Stimulated activated effector memory CD8-positive, alpha-beta T cell treated with anti-CD3 and anti-CD28 coated beads, Interleukin-12 subunit alpha, Interleukin-12 subunit beta, amount 100 ng/mL, for 72 hours (primary cell): ENCODE results near the gene PPP1R3D.
"Not testable (repeated sequence)": the region's sequence is repeated elsewhere in the genome, so short reads cannot be mapped to it uniquely, and the experiment has no call there.

ENCODE experiments used
- ATAC-seq: fragments of 150-1000 bp; cut with Tn5 transposase; 2 replicates; pipeline ENCODE4 v1.10.0; 2021
- DNase-seq, 2 donors: peaks; one replicate each; pipeline ENCODE4 v3.0.0; 2021 to 2022; ENCODE audit warnings: low spot score in 2 of 2
- H3K27ac Mint-ChIP-seq: one replicate; pipeline ENCODE4 v1.8.0; 2022; ENCODE audit warnings: mild to moderate bottlenecking, mixed read lengths
- H3K36me3 Mint-ChIP-seq: one replicate; pipeline ENCODE4 v1.8.0; 2022; ENCODE audit warnings: mild to moderate bottlenecking, mixed read lengths
- H3K4me1 Mint-ChIP-seq: one replicate; pipeline ENCODE4 v1.8.0; 2022; ENCODE audit warnings: mixed read lengths
- H3K4me3 Mint-ChIP-seq: one replicate; pipeline ENCODE4 v1.8.0; 2022; ENCODE audit warnings: mild to moderate bottlenecking, mixed read lengths
- H3K9me3 Mint-ChIP-seq: one replicate; pipeline ENCODE4 v1.8.0; 2022; ENCODE audit warnings: mixed read lengths

PPP1R3D gene

DNA sequence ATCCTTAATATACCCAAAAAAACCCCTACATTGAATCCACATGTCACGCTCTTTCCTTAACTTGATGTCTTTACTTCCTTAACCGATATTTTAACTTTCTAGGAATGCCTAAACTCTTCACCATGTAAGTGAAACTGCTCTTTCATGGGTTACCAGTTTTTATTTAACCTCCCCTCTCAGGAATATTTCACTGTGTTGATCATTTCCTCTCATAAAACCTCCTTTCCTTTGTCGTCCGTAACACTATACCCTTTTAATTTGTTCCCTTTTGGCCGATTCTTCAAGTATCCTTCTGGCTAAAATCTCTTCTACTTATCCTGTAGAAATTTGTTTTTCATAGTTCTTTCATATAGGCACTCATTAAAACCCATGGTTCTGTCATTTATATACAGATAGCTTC is 31.2 kb downstream of the PPP1R3D start:
- Mint-ChIP-seq H3K27ac (no peak overlapping the region), H3K9me3 (no peaks in the 10 kb centered on the region), H3K4me1 (no peaks in the 10 kb centered on the region), H3K4me3 (no peak overlapping the region), H3K36me3 (no peaks in the 10 kb centered on the region)
- ATAC-seq, result no peak
- no peak for DNase-seq

DNA sequence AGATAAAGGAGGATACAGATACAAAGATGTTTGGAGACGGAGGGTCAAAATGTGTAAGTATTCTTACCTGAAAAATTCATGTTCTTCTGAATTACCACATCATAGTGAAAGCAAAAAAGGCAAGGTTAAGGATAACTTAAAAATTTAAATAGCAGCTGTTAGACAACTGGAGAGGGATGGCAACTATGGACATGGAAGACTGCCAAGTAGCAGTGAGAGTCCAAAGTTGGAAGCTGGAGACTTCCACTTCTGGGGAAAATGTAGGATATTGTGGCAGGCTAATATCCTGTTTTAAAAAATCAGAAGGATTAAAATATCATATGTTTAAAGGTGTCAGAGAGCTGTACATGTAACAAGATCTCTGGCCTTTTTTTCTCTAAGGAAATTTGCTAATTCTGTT is 36.5 kb downstream of the PPP1R3D start:
- no peak overlapping the region for H3K27ac Mint-ChIP-seq
- H3K4me1 Mint-ChIP-seq, result no peaks in the 10 kb centered on the region
- no peaks in the 10 kb centered on the region for H3K9me3 Mint-ChIP-seq
- no peaks in the 10 kb centered on the region for H3K36me3 Mint-ChIP-seq
- no peak overlapping the region for H3K4me3 Mint-ChIP-seq
- DNase-seq (no peak), ATAC-seq (no peak)

GRCh38 chr20:59902470-59902869 is 37.6 kb downstream of the PPP1R3D start:
- Mint-ChIP-seq H3K4me1 (no peaks in the 10 kb centered on the region), H3K36me3 (no peaks in the 10 kb centered on the region), H3K27ac (no peak overlapping the region), H3K4me3 (no peak overlapping the region), H3K9me3 (no peaks in the 10 kb centered on the region)
- DNase-seq (no peak), ATAC-seq (no peak)

- H3K4me1 Mint-ChIP-seq, result no peaks in the 10 kb centered on the region
- H3K4me3 Mint-ChIP-seq, result no peak overlapping the region
- H3K27ac Mint-ChIP-seq, result no peak overlapping the region
- DNase-seq, result no peak
- H3K9me3 Mint-ChIP-seq, result no peaks in the 10 kb centered on the region
- H3K36me3 Mint-ChIP-seq, result no peaks in the 10 kb centered on the region
- no peak for ATAC-seq
Observed at GRCh38 chr20:59895908-59896307, 44.2 kb downstream of the PPP1R3D start.

DNA sequence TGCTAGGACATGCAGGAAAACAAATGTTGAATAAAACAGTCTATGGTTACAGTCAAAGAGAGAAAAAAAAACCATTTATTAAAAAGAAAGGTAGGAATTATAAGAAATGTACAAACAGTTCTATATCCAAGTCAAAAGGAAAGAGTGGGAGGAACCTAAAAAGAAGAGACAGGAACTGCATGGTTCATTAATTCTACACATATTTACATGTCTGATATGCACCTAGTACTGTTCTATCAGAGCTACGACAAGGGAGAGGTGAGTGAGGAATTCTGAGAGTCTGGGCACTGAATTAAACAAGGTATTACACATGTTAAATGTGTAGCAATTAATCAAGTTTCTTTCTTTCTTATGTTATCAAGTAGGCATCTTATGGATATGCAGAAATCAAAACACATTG is 48.5 kb downstream of the PPP1R3D start:
- Mint-ChIP-seq H3K27ac (no peak overlapping the region), H3K36me3 (no peaks in the 10 kb centered on the region), H3K4me3 (no peak overlapping the region)

GRCh38 chr20:59890035-59890434 is 50.1 kb downstream of the PPP1R3D start:
- H3K4me1 Mint-ChIP-seq, H3K4me3 Mint-ChIP-seq, H3K27ac Mint-ChIP-seq, ATAC-seq, H3K9me3 Mint-ChIP-seq, H3K36me3 Mint-ChIP-seq, DNase-seq: not testable (repeated sequence)

More for the DNA sequence above, 48.5 kb downstream of the PPP1R3D start:
- ATAC-seq (no peak), DNase-seq (no peak)
- Mint-ChIP-seq H3K9me3 (no peaks in the 10 kb centered on the region), H3K4me1 (no peaks in the 10 kb centered on the region)

DNA sequence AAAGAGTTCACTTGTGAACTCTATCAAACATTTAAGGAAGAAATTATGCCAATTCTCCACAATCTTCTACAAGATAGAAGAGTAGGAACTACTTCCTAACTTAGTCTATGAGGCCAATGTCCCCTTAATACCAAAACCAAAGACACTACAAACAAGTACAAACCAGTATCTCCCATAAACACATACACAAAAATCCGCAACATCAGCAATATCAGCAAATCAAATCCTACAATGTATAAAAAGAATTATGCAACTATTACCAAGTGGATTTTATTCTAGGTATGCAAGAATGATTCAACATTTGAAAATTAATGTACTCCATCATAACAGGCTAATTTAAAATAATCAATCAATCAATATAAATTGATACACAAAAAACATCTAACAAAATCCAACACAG is 52.1 kb downstream of the PPP1R3D start:
- DNase-seq, result no peak
- Mint-ChIP-seq H3K4me3 (no peak overlapping the region), H3K4me1 (no peaks in the 10 kb centered on the region), H3K27ac (no peak overlapping the region), H3K9me3 (no peaks in the 10 kb centered on the region), H3K36me3 (no peaks in the 10 kb centered on the region)
- ATAC-seq, result no peak
